ENCODE results near the gene TNPO3.

- TF ChIP-seq EZH2 (IDR thresholded peaks at IDR 0.05) (no peak), FOXP2 (optimal IDR thresholded peaks at IDR 0.05; ENCODE audit: control extremely low read depth, extremely low read length, insufficient read depth) (no peak), POLR2AphosphoS5 (IDR thresholded peaks at IDR 0.05; ENCODE audit: borderline replicate concordance, low read depth, low read length) (no peak)
Observed at GRCh38 chr7:129094501-129094900, 39.6 kb upstream of the TNPO3 start.
